ENCODE data around the gene OSBPL10.

GRCh38 chr3:31952205-31952604, 28.9 kb downstream of the OSBPL10 start:
- TF ChIP-seq CTCF (conservative IDR thresholded peaks at IDR 0.05; ENCODE audit: low read length) (no peak), EZH2phosphoT487 (IDR thresholded peaks at IDR 0.05; ENCODE audit: borderline replicate concordance, low read depth, low read length) (no peak)
